ENCODE results near the gene SYNDIG1. TPM values are rescaled to one million over a fixed set of nuclear protein-coding genes. Genes with fewer than 3 reads are reported as not detected.

SYNDIG1 gene
- total and polyA plus RNA-seq, 2 of the 4 experiments (the other 2 are of a cell fraction) = not detected

GRCh38 chr20:24681634-24682495 lies 212.4 kb downstream of the SYNDIG1 start:
- H2BK120ac ChIP-seq (ENCODE audit: low read depth, low read length) = no peak overlapping the region
- H3K4me1 ChIP-seq (ENCODE audit: control insufficient read depth, insufficient read depth, low read length) = no peaks in the 10 kb centered on the region; the same call in 1 of the 2 replicates
- H3K4me2 ChIP-seq (ENCODE audit: low read depth, low read length) = no peak overlapping the region
- no peak overlapping the region for H3K14ac ChIP-seq (replicated peaks; ENCODE audit: low read depth, low read length)
- no peak overlapping the region for H4K8ac ChIP-seq (ENCODE audit: low read depth in 2 of 2, low read length in 2 of 2)
- H2AK5ac ChIP-seq (ENCODE audit: low read depth, low read length) = no peak overlapping the region
- no peak overlapping the region for H4K91ac ChIP-seq (ENCODE audit: insufficient read depth, low read depth, low read length)
- no peak overlapping the region for H2AFZ ChIP-seq (replicated peaks; ENCODE audit: low read length, poor library complexity)
- H2BK5ac ChIP-seq (ENCODE audit: low read depth, low read length, poor library complexity, severe bottlenecking) = no peak overlapping the region
- H2BK15ac ChIP-seq (ENCODE audit: low read depth, low read length) = no peak overlapping the region
- intact Hi-C loops (cut with micrococcal nuclease) (no loop called here), dilution Hi-C loops (cut with HindIII; ENCODE audit: low sequenced_read_pairs, unreplicated experiment) (no loop called here), in situ Hi-C loops (cut with MboI; ENCODE audit: low sequenced_read_pairs) (no loop called here)
- no peak overlapping the region for H2BK20ac ChIP-seq (ENCODE audit: low read depth, low read length)
- H3K36me3 ChIP-seq (ENCODE audit: control insufficient read depth, insufficient read depth, low read length) = no peaks in the 10 kb centered on the region
- ATAC-seq (ENCODE audit: low read depth) (no peak), DNase-seq (no peak)
- no peak overlapping the region for H4K5ac ChIP-seq (ENCODE audit: low read depth, low read length)
- WGBS, 2 experiments (ENCODE audit: extremely low coverage in 2 of 2, insufficient read length in 1 of 2) = 70% methylated on average over 8 of the region's 14 CpGs; no CpG with 5 or more reads in 1 of the 2 experiments
- H3K9me1 ChIP-seq (ENCODE audit: insufficient read depth, low read length) = no peaks in the 10 kb centered on the region
- no peak overlapping the region for H3K9ac ChIP-seq (ENCODE audit: low read depth, low read length)
- no peak overlapping the region for H3K18ac ChIP-seq (ENCODE audit: low read depth, low read length)
- TF ChIP-seq, protein P1, sequence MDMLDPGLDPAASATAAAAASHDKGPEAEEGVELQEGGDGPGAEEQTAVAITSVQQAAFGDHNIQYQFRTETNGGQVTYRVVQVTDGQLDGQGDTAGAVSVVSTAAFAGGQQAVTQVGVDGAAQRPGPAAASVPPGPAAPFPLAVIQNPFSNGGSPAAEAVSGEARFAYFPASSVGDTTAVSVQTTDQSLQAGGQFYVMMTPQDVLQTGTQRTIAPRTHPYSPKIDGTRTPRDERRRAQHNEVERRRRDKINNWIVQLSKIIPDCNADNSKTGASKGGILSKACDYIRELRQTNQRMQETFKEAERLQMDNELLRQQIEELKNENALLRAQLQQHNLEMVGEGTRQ (IDR thresholded peaks at IDR 0.05; ENCODE audit: low read depth, low read length) = no peak
- TF ChIP-seq RFX5 (IDR thresholded peaks at IDR 0.05; ENCODE audit: low read depth, low read length) (no peak), RCOR1 (IDR thresholded peaks at IDR 0.05; ENCODE audit: insufficient replicate concordance, low read length) (no peak), CTCF (conservative IDR thresholded peaks at IDR 0.05; ENCODE audit: low read depth, low read length) (no peak), FOS (IDR thresholded peaks at IDR 0.05; ENCODE audit: low read depth, low read length) (no peak), MXI1 (IDR thresholded peaks at IDR 0.05; ENCODE audit: borderline replicate concordance, low read depth, low read length) (no peak), MAFK (IDR thresholded peaks at IDR 0.05; ENCODE audit: low read depth, low read length) (no peak), CHD1 (IDR thresholded peaks at IDR 0.05; ENCODE audit: low read depth, low read length) (no peak), BHLHE40 (IDR thresholded peaks at IDR 0.05; ENCODE audit: low read depth, low read length) (no peak), SMC3 (IDR thresholded peaks at IDR 0.05; ENCODE audit: low read depth, low read length) (no peak), RAD21 (IDR thresholded peaks at IDR 0.05; ENCODE audit: low read length) (no peak), NFE2L2 (IDR thresholded peaks at IDR 0.05; ENCODE audit: low read depth, low read length) (no peak), MAZ (IDR thresholded peaks at IDR 0.05; ENCODE audit: borderline replicate concordance, low read depth, low read length) (no peak), POLR2A (IDR thresholded peaks at IDR 0.05; ENCODE audit: low read depth, low read length) (no peak)
- TF ChIP-seq, protein P2, sequence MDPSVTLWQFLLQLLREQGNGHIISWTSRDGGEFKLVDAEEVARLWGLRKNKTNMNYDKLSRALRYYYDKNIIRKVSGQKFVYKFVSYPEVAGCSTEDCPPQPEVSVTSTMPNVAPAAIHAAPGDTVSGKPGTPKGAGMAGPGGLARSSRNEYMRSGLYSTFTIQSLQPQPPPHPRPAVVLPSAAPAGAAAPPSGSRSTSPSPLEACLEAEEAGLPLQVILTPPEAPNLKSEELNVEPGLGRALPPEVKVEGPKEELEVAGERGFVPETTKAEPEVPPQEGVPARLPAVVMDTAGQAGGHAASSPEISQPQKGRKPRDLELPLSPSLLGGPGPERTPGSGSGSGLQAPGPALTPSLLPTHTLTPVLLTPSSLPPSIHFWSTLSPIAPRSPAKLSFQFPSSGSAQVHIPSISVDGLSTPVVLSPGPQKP (IDR thresholded peaks at IDR 0.05; ENCODE audit: borderline replicate concordance, low read depth, low read length) = no peak
- no peak overlapping the region for H3K27ac ChIP-seq (ENCODE audit: insufficient read depth, low read length)
- H3K4me3 ChIP-seq (ENCODE audit: insufficient read depth, low read depth, low read length) = no peak overlapping the region
- H2AK9ac ChIP-seq (replicated peaks; ENCODE audit: low read depth, low read length, poor library complexity) = no peak overlapping the region
- H3K4ac ChIP-seq (ENCODE audit: low read depth, low read length) = no peak overlapping the region
- H4K20me1 ChIP-seq (ENCODE audit: insufficient read depth, low read length) = no peaks in the 10 kb centered on the region
- H3K9me3 ChIP-seq (ENCODE audit: control insufficient read depth, insufficient read depth, low read length) = no peaks in the 10 kb centered on the region
- no peaks in the 10 kb centered on the region for H3K79me1 ChIP-seq (ENCODE audit: low read depth in 1 of 2, low read length in 2 of 2)
- H3K56ac ChIP-seq (ENCODE audit: extremely low read depth, insufficient read depth, low read length) = no peak overlapping the region
- H3K23ac ChIP-seq (ENCODE audit: low read depth, low read length) = no peak overlapping the region
- ChIA-PET CTCF (no interaction called here), POLR2A (ENCODE audit: unreplicated experiment) (no interaction called here)
- peaks cover 12% of the 10 kb centered on the region for H3K27me3 ChIP-seq (ENCODE audit: control insufficient read depth, insufficient read depth, low read length)
- no TSS peak for BruUV-seq (replicated peaks)

Measured in IMR-90 (cell line).